ENCODE measurements around the gene FXYD7. TPM values are rescaled to one million over a fixed set of nuclear protein-coding genes. Genes with fewer than 3 reads are reported as not detected.

Gene FXYD7
- total and polyA plus RNA-seq, 2 of the 13 experiments (the other 11 are each of a cell fraction or from before 2014, with no cell fraction given): 0.55 TPM; not detected in 1

GRCh38 chr19:35128398-35129057, 14.5 kb upstream of the FXYD7 start:
- CTCF ChIA-PET (ENCODE audit: low intra/inter-chr PET ratio, low total read pairs): no interaction called here
- no peak for ATAC-seq
- TF ChIP-seq ZNF687 (CRISPR knock-in tag; IDR thresholded peaks at IDR 0.05) (peak; percentile 45; the same call in 1 of the 2 replicates), ZNF280D (CRISPR knock-in tag; IDR thresholded peaks at IDR 0.05) (peak; percentile 60; the same call in 1 of the 2 replicates), ZFY (CRISPR knock-in tag; IDR thresholded peaks at IDR 0.05) (0 out of 2 replicates have a peak, but pooled peaks have one; percentile 12), ZNF597 (CRISPR knock-in tag; IDR thresholded peaks at IDR 0.05) (no peak), ZNF598 (CRISPR knock-in tag; IDR thresholded peaks at IDR 0.05; ENCODE audit: borderline replicate concordance) (0 out of 2 replicates have a peak, but pooled peaks have one; percentile 25), ZMYM3 (CRISPR knock-in tag; IDR thresholded peaks at IDR 0.05) (peak; percentile 95), IRF9 (CRISPR knock-in tag; IDR thresholded peaks at IDR 0.05; ENCODE audit: borderline replicate concordance) (0 out of 2 replicates have a peak, but pooled peaks have one; percentile 51), RCOR2 (CRISPR knock-in tag; IDR thresholded peaks at IDR 0.05) (peak; percentile 63; the same call in 1 of the 2 replicates), HDAC1 (CRISPR knock-in tag; IDR thresholded peaks at IDR 0.05) (0 out of 2 replicates have a peak, but pooled peaks have one; percentile 20), ZNF770 (CRISPR knock-in tag; IDR thresholded peaks at IDR 0.05) (peak; percentile 84), NFKB2 (CRISPR knock-in tag; IDR thresholded peaks at IDR 0.05; ENCODE audit: borderline replicate concordance) (peak; percentile 25; the same call in 1 of the 2 replicates)

More at GRCh38 chr19:35128398-35129057, 14.5 kb upstream of the FXYD7 start:
- peak overlapping the region; percentile 5; the same call in 1 of the 2 replicates for H3K4me2 ChIP-seq (ENCODE audit: low read depth, low read length)
- FAIRE-seq (no peak), DNase-seq (ENCODE audit: low spot score) (no peak)
- H4K20me1 ChIP-seq (ENCODE audit: insufficient read depth, low read length): no peaks in the 10 kb centered on the region
- intact Hi-C loops (cut with micrococcal nuclease; ENCODE audit: unreplicated experiment): no loop called here
- H2AFZ ChIP-seq (ENCODE audit: low read length): no peak overlapping the region
- H3K36me3 ChIP-seq (replicated peaks in 1 of 2; ENCODE audit: control insufficient read depth in 1 of 2, insufficient read depth in 2 of 2, low read length in 2 of 2): no peaks in the 10 kb centered on the region
- BruUV-seq (replicated peaks): no TSS peak
- 79% methylated on average over 9 of the region's 9 CpGs for WGBS (ENCODE audit: low lambda C conversion rate)
- no peaks in the 10 kb centered on the region for H3K79me2 ChIP-seq (ENCODE audit: insufficient read depth, low read length)
- POLR2A ChIA-PET: no interaction called here
- in situ Hi-C loops (cut with HindIII; ENCODE audit: extremely low pct_ligation_motif_present, low pct_unique_long_range_greater_than_20kb): no loop called here
- H3K27me3 ChIP-seq (ENCODE audit: control insufficient read depth in 1 of 2, insufficient read depth in 2 of 2, low read length in 2 of 2): no peaks in the 10 kb centered on the region
- H3K27ac ChIP-seq (ENCODE audit: extremely low read length, insufficient read depth, low read length): peak overlapping the region; percentile 35
- H3K9me3 ChIP-seq (ENCODE audit: low read length): no peaks in the 10 kb centered on the region
- H3K9ac ChIP-seq (ENCODE audit: insufficient read depth, low read depth, low read length): no peak overlapping the region
- no peak overlapping the region for H3K4me3 ChIP-seq (replicated peaks in 1 of 3; ENCODE audit: insufficient read depth in 1 of 3, low read depth in 2 of 3, low read length in 3 of 3)
- H3K4me1 ChIP-seq (ENCODE audit: insufficient read depth, low read length): peaks cover 84% of the 10 kb centered on the region

Measured in HepG2 (cell line).